Lower lobe of right lung (tissue), 2 donors: Measurements from ENCODE around the gene COL21A1. TPM values are rescaled to one million over a fixed set of nuclear protein-coding genes. Genes with fewer than 3 reads are reported as not detected.

Experiments used
- ATAC-seq, 2 donors: fragments of 200-7000 bp; cut with Tn5 transposase; one replicate each; pipeline ENCODE4 v1.9.1; 2020 to 2022; ENCODE audit warnings: mild to moderate bottlenecking in 2 of 2, moderate library complexity in 2 of 2
- DNase-seq: peaks from one replicate; pipeline ENCODE4 v3.0.0-alpha.2; 2020
- H3K27ac ChIP-seq: fragments of 200-600 bp; one replicate; pipeline ENCODE4 v1.8.0; 2022
- H3K27me3 ChIP-seq: fragments of 200-600 bp; one replicate; pipeline ENCODE4 v1.8.0; 2022; ENCODE audit warnings: low read depth
- H3K36me3 ChIP-seq: fragments of 200-600 bp; one replicate; pipeline ENCODE4 v1.8.0; 2022; ENCODE audit warnings: mild to moderate bottlenecking
- H3K4me1 ChIP-seq: fragments of 200-600 bp; one replicate; pipeline ENCODE4 v1.8.0; 2022
- H3K4me3 ChIP-seq: fragments of 200-600 bp; one replicate; pipeline ENCODE4 v1.8.0; 2022; ENCODE audit warnings: mild to moderate bottlenecking
- H3K9me3 ChIP-seq: fragments of 200-600 bp; one replicate; pipeline ENCODE4 v1.8.0; 2022
- intact Hi-C: fragments of 100-400 bp; cut with DNase I; formaldehyde crosslinking; loops from one replicate; pipeline ENCODE4 v1.11.0; 2022
- total RNA-seq: library from RNA; stranded (reverse); fragmentation: NEBNext Ultra II Directional; extraction: Animal tissue kit (Norgen Biotek cat#: 25700); gene quantifications from one replicate; pipeline ENCODE4 v1.2.1, GENCODE V29; 2021
- TF ChIP-seq, protein P1 (sequence below): fragments of 200-600 bp; IDR thresholded peaks from one replicate; pipeline ENCODE4 v1.8.0; 2022; ENCODE audit warnings: antibody characterized with exemption, mild to moderate bottlenecking
- donor health status: DM: no; HTN: yes; CAD: no; lungs with severe emphysema.

Gene COL21A1
- total RNA-seq, 1 donor from 2014 or later, result 9.4 TPM

DNA sequence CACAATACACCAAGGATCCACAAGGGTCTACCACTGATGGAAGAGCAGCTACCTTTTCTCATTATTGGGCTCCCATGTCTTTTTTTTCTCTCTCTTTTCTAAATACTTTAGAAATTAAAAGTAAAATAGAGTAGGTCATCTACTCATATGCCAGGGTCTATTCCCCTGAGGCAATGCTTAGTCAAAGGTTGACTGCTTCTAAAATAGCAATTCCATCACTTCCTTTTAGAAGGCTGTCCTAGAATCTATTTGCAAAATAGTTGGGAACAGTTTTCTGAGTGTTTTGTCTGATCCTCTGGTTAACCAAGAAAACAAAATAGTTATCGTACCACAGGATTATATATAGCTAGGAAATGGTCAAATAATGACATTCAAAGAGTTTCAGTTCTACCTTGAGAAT lies 174.1 kb downstream of the COL21A1 start:
- no peaks in the 10 kb centered on the region for H3K36me3 ChIP-seq
- ATAC-seq (no peak), DNase-seq (no peak)
- H3K9me3 ChIP-seq, result no peaks in the 10 kb centered on the region
- no peaks in the 10 kb centered on the region for H3K4me1 ChIP-seq
- H3K27me3 ChIP-seq, result no peaks in the 10 kb centered on the region
- TF ChIP-seq, protein P1, sequence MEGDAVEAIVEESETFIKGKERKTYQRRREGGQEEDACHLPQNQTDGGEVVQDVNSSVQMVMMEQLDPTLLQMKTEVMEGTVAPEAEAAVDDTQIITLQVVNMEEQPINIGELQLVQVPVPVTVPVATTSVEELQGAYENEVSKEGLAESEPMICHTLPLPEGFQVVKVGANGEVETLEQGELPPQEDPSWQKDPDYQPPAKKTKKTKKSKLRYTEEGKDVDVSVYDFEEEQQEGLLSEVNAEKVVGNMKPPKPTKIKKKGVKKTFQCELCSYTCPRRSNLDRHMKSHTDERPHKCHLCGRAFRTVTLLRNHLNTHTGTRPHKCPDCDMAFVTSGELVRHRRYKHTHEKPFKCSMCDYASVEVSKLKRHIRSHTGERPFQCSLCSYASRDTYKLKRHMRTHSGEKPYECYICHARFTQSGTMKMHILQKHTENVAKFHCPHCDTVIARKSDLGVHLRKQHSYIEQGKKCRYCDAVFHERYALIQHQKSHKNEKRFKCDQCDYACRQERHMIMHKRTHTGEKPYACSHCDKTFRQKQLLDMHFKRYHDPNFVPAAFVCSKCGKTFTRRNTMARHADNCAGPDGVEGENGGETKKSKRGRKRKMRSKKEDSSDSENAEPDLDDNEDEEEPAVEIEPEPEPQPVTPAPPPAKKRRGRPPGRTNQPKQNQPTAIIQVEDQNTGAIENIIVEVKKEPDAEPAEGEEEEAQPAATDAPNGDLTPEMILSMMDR, result no peak
- H3K4me3 ChIP-seq, result no peak overlapping the region
- intact Hi-C loops, result no loop called here
- no peak overlapping the region for H3K27ac ChIP-seq

DNA sequence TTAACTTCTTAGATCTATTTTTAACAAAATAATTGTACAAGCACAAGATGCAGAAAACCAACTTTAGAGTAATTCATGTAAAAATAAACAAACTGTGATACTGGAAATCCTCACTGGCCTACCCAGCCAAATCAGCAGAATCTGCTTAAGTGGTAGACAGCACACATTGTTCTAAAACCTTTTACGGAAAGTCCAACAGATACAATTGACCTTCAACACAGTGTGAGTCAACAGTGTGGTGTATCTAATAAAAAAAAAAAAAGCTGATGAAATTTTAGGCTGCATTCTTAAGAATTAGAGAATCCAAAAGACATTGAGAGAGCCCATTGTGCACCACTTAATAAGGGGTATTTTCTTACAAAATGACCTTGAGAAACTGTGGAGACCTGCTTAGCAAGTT lies 174.5 kb downstream of the COL21A1 start:
- ATAC-seq (no peak), DNase-seq (no peak)
- Histone ChIP-seq H3K9me3 (no peaks in the 10 kb centered on the region), H3K4me1 (no peaks in the 10 kb centered on the region), H3K4me3 (no peak overlapping the region), H3K27ac (no peak overlapping the region), H3K27me3 (no peaks in the 10 kb centered on the region), H3K36me3 (no peaks in the 10 kb centered on the region)
- TF ChIP-seq, protein P1, result no peak
- intact Hi-C loops, result no loop called here

DNA sequence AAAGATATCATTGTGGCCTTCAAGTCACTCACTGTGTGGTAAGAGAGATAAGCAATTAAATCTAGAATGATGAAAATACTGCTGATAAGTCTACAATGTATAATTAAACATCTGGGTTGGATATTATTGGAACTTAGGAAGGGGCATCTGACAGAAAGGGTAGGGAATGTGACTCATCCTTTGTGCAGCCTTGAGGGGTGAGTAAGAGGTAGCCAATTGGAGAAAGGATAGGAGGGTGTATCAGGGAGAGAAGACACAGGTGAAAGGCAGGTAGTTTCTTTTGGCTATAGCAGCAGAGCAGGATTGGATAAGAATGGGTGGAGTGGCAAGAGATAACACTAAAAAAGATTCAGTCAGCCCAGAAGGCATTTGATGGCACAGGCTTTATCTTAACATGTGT lies 182.0 kb downstream of the COL21A1 start:
- intact Hi-C loops, result no loop called here
- H3K27ac ChIP-seq, result no peak overlapping the region
- H3K27me3 ChIP-seq, result no peaks in the 10 kb centered on the region
- DNase-seq (no peak), ATAC-seq (no peak)
- TF ChIP-seq, protein P1, result no peak
- H3K36me3 ChIP-seq, result no peaks in the 10 kb centered on the region
- H3K9me3 ChIP-seq, result no peaks in the 10 kb centered on the region
- no peaks in the 10 kb centered on the region for H3K4me1 ChIP-seq
- H3K4me3 ChIP-seq, result no peak overlapping the region

DNA sequence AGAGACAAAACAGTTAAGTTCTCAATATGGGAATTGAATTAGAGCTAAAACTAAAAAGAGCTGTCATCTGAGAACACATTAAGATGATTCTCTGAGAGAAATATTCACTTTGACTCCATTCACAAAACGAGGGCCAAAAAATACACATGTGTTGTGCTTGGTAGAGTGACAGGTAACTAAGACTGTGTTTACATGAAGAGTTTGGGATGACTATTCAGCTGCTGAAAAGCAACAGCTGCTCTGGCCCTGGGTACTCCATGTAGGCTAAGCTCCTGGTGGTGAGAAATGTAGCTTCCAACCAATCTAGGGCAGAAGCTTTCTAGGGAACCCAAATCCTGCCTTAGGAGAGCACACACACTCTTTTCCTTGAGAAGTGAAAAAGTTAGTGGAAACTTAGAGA lies 184.5 kb downstream of the COL21A1 start:
- Histone ChIP-seq H3K27ac (no peak overlapping the region), H3K4me3 (no peak overlapping the region), H3K4me1 (no peaks in the 10 kb centered on the region), H3K27me3 (no peaks in the 10 kb centered on the region), H3K9me3 (no peaks in the 10 kb centered on the region), H3K36me3 (no peaks in the 10 kb centered on the region)
- TF ChIP-seq, protein P1, result no peak
- intact Hi-C loops, result no loop called here
- DNase-seq (no peak), ATAC-seq (no peak)

DNA sequence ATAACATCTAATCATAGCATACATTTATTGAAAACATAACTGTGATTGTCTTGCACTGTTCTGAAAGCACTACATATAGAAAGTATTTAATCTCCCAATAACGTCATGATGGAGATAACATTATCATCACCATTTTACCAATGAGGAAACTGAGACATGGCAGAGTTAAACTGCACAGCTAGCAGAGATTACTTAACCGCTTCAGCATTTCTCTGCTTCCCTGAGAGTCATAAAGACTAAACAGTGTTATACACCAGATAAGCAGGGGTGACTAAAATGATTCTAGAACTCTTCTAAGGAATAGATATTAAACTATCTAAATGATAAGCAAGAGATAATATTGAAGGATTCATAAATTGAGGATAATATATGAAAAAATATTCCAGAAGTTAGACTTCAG lies 188.7 kb downstream of the COL21A1 start:
- DNase-seq (no peak), ATAC-seq (no peak)
- Histone ChIP-seq H3K9me3 (no peaks in the 10 kb centered on the region), H3K36me3 (no peaks in the 10 kb centered on the region), H3K4me3 (no peak overlapping the region), H3K4me1 (no peaks in the 10 kb centered on the region), H3K27ac (no peak overlapping the region), H3K27me3 (no peaks in the 10 kb centered on the region)
- TF ChIP-seq, protein P1, result no peak
- intact Hi-C loops, result no loop called here
